Measurements from ENCODE around the gene ZNF121.
"Not testable (repeated sequence)": the region's sequence is repeated elsewhere in the genome, so short reads cannot be mapped to it uniquely, and the experiment has no call there.

Gene ZNF121

GRCh38 chr19:9584073-9584833, at the start of gene ZNF121:
TSS of gene ZNF121 (minus strand) at chr19:9584504. CDS start at chr19:9568097, 16,407 bp downstream.
- DNase-seq = peak; percentile 83

- DNase-seq = no peak
Measured at GRCh38 chr19:9627856-9628255, 43.6 kb upstream of the ZNF121 start.

GRCh38 chr19:9622531-9622930, 38.2 kb upstream of the ZNF121 start:
- no peak for DNase-seq

GRCh38 chr19:9621156-9622037, 37.1 kb upstream of the ZNF121 start, which contains the start of gene ZNF561:
TSS of gene ZNF561 (minus strand) at chr19:9621232. CDS start at chr19:9619456, 1,776 bp downstream.
- DNase-seq = peak; percentile 86

DNA sequence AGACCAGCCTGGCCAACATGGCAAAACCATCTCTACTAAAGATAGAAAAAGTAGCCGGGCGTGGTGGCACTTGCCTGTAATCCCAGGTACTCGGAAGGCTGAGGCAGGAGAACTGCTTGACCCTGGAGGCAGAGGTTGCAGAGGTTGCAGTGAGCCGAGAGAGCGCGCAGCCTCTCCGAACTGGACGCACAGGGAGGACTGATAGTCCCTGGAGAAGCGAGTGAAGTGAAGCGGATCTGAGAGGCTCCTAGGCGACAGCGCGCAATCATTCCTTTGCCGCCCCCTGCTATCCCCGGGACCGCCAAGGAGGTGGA, 36.5 kb upstream of the ZNF121 start:
- DNase-seq = no peak

DNA sequence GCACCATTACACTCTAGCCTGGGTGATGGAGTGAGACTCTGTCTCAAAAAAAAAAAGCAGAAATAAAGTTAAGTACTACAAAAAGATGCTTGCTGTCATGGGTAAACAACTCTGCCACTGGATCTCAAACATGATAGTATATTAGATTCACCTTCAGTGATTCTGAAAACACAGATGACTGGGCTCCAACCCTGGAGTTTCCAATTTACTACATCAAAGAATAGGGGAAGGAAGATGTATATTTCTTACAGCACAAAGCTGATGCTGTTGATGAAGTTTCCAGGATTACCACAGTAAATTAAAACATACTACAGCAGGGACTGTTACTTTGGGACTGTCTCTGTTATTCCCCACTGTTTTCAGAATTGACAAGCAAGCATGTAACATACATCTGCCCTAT, 31.5 kb upstream of the ZNF121 start:
- no peak for DNase-seq

GRCh38 chr19:9610484-9611113, 26.3 kb upstream of the ZNF121 start:
- no peak for DNase-seq

DNA sequence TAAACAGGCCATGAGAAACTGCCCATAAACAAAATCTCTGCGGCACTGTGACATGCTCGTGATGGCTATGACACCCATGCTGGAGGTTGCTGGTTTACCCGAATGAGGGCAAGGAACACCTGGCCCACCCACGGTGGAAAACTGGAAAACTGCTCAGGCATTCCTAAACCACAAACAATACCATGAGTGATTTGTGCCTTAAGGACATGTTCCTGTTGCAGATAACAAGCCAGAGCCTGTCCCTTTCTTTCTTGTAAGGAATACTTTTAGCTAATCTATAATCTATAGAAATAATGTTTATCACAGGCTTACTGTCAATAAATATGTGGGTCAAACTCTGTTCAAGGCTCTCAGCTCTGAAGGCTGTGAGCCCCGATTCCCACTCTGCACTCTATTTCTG, 24.6 kb upstream of the ZNF121 start:
- DNase-seq = no peak

DNA sequence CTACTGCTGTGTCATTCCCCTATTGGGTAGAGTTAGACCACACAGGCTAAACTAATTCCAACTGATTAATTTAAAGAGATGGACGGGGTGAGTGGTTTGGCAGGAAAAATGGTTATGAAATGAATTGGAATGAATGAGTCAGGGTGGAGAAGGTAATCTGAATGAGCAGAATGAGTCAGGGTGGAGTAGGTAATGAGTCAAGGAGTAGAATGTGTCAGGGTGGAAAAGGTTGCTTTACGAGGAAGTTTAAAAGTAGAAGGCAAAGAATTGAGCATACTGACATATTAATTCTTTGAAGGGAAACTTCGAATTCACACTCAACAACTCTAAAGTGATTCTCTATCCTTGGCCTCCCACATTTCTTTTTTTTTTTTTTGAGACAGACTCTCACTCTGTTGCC, 12.7 kb upstream of the ZNF121 start:
- no peak for DNase-seq

DNA sequence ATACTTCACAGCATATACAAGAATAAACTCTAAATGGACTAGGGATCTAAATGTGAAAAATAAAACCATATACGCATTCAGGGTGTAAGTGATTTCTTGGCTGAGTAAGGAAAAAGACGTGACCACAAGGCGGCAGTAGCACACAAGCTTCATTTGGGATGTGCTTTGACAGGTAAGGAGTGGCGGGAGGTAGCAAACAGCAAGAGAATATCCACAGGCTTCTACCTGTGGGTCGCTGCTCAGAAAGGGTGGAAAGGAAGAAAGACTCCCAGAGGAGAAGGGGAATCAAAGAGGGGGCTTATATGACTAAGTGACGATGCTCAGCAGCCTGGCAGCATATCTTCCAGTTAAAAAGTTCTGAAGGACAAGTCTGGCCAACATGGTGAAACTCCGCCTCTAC, 2.5 kb upstream of the ZNF121 start:
- DNase-seq = peak; percentile 73

GRCh38 chr19:9582081-9582725, 2.1 kb downstream of the ZNF121 start:
- DNase-seq = not testable (repeated sequence)

DNA sequence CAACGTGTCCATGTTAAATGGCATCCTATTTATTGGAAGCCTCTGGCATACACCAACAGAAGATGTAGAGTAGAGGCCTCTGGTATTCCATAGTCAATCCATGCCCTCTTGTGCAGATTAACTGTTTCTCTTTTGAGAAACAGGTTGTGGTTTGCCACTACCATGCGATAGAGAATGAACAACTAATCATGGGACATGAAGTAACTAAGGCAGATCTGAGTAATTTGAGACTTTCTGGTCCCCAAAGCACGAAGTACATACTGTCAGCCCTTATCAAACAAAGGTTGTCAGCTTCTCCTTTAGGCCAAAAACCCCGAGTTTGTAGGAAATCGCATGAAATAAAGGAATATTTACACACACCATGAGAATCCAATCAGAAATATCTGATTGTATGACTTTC, 3.6 kb downstream of the ZNF121 start:
- DNase-seq = no peak

DNA sequence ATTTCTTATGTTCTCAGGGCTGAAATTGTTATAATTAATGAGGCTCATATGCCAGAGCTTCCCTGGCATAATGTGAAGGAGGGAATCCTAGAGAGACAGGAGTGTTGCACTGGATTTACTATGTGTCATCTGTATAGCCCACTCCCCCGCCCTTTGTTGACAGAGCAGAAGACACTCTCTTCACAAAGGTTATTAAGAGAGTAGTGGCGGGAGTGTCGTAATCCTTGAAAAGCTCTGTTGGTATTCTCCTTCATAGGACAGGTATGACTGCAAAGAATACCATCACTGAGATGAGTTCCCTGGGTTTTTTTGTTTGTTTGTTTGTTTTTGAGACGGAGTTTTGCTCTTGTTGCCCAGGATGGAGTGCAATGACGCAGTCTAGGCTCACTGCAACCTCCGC, 14.0 kb downstream of the ZNF121 start:
- no peak for DNase-seq

DNA sequence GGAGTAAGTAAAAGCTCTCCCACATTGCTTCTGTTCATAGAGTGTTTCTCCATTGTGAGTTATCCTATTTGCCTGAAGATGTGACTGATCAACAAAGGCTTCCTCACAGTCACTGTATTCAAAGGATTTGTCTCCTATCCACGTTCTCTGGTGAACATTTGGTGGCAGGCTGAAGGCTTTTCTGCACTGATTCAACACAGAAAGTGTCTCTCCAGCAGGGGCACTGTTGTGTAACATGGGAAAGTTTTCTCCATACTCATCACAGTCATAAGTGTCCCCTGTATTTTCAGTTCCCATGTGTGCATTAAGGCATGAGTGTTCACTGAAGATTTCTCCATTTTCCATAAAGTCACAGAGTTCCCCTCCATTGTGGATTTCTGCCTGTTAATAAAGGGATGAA, 17.6 kb downstream of the ZNF121 start:
- DNase-seq = no peak

GRCh38 chr19:9565900-9566705, 18.2 kb downstream of the ZNF121 start:
- DNase-seq = peak; percentile 21

DNA sequence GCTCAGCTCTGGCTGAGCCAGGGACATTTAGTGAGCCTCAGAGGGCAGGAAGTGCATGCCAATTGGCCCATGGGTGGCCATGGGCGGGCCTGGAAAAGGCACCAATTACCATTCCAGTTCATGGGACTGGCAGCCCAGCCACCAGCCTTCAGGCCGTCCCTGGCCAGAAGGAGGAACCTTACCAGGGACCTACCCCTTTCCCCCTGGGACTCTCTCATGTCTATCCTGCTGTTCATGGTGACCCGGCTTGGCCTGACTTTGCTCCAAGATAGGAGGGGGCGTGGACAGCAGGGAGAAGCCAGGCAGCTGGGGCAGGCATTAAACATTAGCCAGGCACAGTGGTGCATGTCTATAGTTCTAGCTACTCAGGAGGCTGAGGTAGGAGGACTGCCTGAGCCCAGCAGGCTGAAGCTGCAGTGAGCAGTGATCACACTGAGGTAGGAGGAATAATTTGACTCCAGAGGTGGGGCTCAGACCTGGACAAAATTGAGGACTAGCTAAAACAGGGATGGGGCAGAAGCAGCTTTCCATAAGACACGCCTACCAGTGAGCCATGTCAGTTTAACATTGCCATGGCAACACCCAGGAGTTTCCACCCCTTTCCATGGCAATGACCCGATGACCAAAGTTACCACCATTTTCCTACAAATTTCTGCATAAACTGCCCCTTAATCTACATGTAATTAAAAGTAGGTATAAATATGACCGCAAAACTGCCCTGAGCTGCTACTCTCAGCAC, 31.6 kb downstream of the ZNF121 start:
- no peak for DNase-seq

- no peak for DNase-seq
Measured at GRCh38 chr19:9547870-9548269, 36.4 kb downstream of the ZNF121 start.

DNA sequence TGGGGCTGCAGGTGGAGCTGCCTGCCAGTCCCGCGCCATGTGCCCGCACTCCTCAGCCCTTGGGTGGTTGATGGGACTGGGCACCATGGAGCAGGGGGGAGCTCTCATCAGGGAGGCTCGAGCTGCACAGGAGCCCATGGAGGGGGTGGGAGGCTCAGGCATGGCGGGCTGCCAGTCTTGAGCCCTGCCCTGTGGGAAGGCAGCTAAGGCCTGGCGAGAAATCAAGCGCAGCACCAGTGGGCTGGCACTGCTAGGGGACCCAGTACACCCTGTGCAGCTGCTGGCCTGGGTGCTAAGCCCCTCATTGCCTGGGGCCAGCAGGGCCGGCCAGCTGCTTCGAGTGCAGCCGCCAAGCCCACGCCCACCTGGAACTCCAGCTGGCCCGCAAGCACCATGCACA, 43.0 kb downstream of the ZNF121 start:
- DNase-seq = not testable (repeated sequence)

GRCh38 chr19:9539921-9540320, 44.4 kb downstream of the ZNF121 start:
- DNase-seq = not testable (repeated sequence)

DNA sequence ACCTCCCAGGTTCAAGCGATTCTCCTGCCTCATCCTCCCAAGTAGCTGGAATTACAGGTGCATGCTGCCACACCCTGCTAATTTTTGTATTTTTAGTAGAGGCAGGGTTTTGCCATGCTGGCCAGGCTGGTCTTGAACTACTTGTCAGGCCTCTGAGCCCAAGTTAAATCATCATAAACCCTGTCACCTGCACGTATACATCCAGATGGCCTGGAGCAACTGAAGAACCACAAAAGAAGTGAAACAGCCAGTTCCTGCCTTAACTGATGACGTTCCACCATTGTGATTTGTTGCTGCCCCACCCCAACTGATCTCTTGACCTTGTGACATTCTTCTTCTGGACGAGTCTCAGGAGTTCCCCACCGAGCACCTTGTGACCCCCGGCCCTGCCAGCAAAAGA, 45.1 kb downstream of the ZNF121 start:
- DNase-seq = not testable (repeated sequence)
